Keratinocyte (primary cell): ENCODE measurements around the gene SH3RF1.

Source experiments
- CTCF ChIP-seq, 3 experiments: IDR thresholded peaks in 1 of 3; conservative IDR thresholded peaks in 1 of 3; optimal IDR thresholded peaks in 1 of 3; 2 replicates in 2 of 3; 3 replicates in 1 of 3; pipeline versions ENCODE3 to v1.5.1; 2011; ENCODE audit warnings: low read length in 3 of 3, mild to moderate bottlenecking in 3 of 3, moderate library complexity in 2 of 3, control low read depth in 1 of 3, inconsistent platforms in 1 of 3; ENCODE audit not compliant: insufficient read depth in 2 of 3; ENCODE audit errors: extremely low read depth in 1 of 3
- EZH2 ChIP-seq: IDR thresholded peaks from one replicate; pipeline ENCODE4 v1.6.1; 2012; ENCODE audit warnings: inconsistent platforms, mild to moderate bottlenecking, low read length, moderate library complexity

DNA sequence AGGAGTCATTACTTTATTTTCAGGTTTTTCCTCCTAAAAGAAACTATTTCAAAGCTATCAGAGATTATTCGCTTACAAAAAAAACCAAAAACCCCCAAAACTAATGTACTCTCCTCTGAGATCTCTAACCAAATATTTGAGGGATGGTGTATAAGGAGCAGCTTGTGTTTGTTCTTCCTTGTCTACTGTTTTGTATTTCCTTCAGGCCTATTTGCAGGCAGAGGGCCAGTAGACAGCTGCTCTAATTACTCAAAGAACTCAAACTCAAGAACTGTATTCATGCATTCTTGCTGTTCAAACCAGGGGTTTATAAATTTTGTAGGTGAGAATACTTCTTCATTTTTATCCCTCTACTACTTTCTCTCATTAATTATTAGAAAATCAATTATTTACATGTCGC, 51.3 kb downstream of the SH3RF1 start:
- no peak for TF ChIP-seq CTCF (optimal IDR thresholded peaks at IDR 0.05 in 1 of 3, IDR thresholded peaks at IDR 0.05 in 1 of 3, conservative IDR thresholded peaks at IDR 0.05 in 1 of 3; ENCODE audit: extremely low read depth in 1 of 3, insufficient read depth in 2 of 3, low read length in 3 of 3)
- TF ChIP-seq EZH2 = no peak
